ENCODE data around the gene TMEM43. TPM values are rescaled to one million over a fixed set of nuclear protein-coding genes. Genes with fewer than 3 reads are reported as not detected.
A peak's percentile ranks its signal among the peaks of the same experiment; 100 is the strongest.
"Not testable (repeated sequence)": the region's sequence is repeated elsewhere in the genome, so short reads cannot be mapped to it uniquely, and the experiment has no call there.

Gene TMEM43
- 10 to 100 TPM; 23.1 to 57.9 (median 37.5) TPM for polyA plus RNA-seq

DNA sequence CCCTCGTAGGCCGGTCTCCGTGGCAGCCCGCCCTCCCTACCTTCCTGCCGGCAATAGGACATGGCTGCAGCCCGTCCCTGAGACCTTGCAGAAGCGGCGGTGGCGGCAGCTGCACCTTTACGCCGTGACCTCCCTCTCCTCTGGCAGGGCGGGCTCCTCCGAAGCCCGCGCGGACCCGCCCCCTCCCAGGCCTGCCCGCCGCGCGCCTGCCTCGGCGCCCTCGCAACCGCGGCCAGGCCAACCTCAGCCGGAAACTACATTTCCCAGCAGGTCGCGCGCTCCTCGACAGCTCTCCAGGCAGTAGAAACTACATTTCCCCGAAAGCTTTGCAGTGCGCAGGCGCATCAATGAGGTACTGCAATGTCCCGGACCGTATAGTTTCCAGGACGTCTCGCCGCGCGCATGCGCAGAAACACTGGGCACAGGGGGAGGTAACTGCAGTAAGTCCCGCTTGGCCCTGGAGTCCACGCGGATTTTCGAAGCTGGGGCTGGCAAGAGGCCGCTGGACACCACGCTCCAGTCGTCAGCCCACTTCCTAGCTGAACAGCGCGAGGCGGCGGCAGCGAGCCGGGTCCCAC is at the start of gene TMEM43, which contains the start of gene CHCHD4:
Gene TMEM43 (plus strand): TSS at position 438 of the 578 bp plus-strand sequence. CDS start 142 bp downstream, outside the sequence.
Gene CHCHD4 (minus strand): TSS at position 256 of the 578 bp plus-strand sequence. CDS start 194 bp downstream, at position 62.
- peak within 1 kb of the TSS; percentile 89 for H3K27ac ChIP-seq (ENCODE audit: low read depth, low read length)
- 0% methylated on average over 52 to 55 of the region's 55 CpGs for WGBS, 3 donors

DNA sequence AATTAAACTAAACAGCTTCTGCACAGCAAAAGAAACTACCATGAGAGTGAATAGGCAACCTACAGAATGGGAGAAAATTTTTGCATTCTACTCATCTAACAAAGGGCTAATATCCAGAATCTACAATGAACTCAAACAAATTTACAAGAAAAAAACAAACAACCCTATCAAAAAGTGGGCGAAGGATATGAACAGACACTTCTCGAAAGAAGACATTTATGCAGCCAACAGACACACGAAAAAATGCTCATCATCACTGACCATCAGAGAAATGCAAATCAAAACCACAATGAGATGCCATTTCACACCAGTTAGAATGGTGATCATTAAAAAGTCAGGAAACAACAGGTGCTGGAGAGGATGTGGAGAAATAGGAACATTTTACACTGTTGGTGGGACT is 49.6 kb upstream of the TMEM43 start:
- 77 to 88% (median 83%) methylated on average over 3 of the region's 3 CpGs for WGBS, 3 donors
- H3K27ac ChIP-seq (ENCODE audit: low read depth, low read length) = not testable (repeated sequence)

- H3K27ac ChIP-seq (ENCODE audit: low read depth, low read length) = no peak overlapping the region
- WGBS, 3 donors = 93 to 95% (median 94%) methylated on average over 1 of the region's 1 CpG
These were observed 47.5 kb upstream of the TMEM43 start for GRCh38 chr3:14077310-14077709.

- 83 to 87% (median 85%) methylated on average over 5 of the region's 5 CpGs for WGBS, 3 donors
- no peak overlapping the region for H3K27ac ChIP-seq (ENCODE audit: low read depth, low read length)
These were observed 42.7 kb upstream of the TMEM43 start for GRCh38 chr3:14082108-14082657.

DNA sequence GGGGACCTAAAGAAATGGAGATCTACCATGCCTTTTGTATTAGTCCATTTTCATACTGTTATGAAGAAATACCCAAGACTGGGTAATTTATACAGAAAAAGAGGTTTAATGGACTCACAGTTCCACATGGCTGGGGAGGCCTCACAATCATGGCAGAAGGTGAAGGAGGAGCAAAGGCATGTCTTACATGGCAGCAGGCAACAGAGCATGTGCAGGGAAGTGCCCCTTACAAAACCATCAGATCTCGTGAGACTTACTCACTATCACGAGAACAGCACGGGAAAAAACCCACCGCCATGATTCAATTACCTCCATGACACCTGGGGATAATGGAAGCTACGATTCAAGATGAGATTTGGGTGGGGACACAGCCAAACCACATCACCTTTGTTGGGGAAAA is 37.4 kb upstream of the TMEM43 start:
- 82 to 85% (median 84%) methylated on average over 5 of the region's 5 CpGs for WGBS, 3 donors

GRCh38 chr3:14091959-14092358 is 32.9 kb upstream of the TMEM43 start:
- WGBS, 3 donors = 80 to 83% (median 83%) methylated on average over 2 to 3 of the region's 5 CpGs
- not testable (repeated sequence) for H3K27ac ChIP-seq (ENCODE audit: low read depth, low read length)

More for the DNA sequence above, 37.4 kb upstream of the TMEM43 start:
- H3K27ac ChIP-seq (ENCODE audit: low read depth, low read length) = not testable (repeated sequence)

GRCh38 chr3:14092464-14092863 is 32.4 kb upstream of the TMEM43 start:
- WGBS, 3 donors = 83 to 90% (median 89%) methylated on average over 2 of the region's 2 CpGs
- no peak overlapping the region for H3K27ac ChIP-seq (ENCODE audit: low read depth, low read length)

DNA sequence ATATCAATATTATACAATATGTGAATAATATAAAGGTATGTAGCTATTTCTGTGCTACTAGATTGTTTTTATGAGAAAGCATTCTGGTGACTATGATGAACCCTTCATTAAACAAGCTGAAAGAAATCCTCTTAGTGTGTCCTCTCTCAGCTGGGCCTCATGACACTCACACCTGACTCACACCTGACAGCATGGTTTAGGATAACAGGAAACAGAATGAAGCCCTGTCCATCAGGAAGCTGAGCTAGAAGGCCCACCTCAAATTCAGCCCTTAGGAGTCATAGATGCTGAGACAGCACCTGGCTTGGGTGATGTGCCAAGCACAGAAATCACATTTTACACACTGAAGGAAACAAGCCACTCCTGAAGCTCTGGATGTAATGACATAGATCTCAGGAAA is 31.0 kb upstream of the TMEM43 start:
- H3K27ac ChIP-seq (ENCODE audit: low read depth, low read length) = no peak overlapping the region

- no peak overlapping the region for H3K27ac ChIP-seq (ENCODE audit: low read depth, low read length)
- WGBS, 3 donors = 86 to 95% (median 91%) methylated on average over 3 of the region's 3 CpGs
These were observed 28.1 kb upstream of the TMEM43 start for GRCh38 chr3:14096742-14097141.

GRCh38 chr3:14097616-14098391 is 27.0 kb upstream of the TMEM43 start:
- H3K27ac ChIP-seq (ENCODE audit: low read depth, low read length) = no peak overlapping the region
- WGBS, 3 donors = 88 to 92% (median 91%) methylated on average over 5 of the region's 5 CpGs

DNA sequence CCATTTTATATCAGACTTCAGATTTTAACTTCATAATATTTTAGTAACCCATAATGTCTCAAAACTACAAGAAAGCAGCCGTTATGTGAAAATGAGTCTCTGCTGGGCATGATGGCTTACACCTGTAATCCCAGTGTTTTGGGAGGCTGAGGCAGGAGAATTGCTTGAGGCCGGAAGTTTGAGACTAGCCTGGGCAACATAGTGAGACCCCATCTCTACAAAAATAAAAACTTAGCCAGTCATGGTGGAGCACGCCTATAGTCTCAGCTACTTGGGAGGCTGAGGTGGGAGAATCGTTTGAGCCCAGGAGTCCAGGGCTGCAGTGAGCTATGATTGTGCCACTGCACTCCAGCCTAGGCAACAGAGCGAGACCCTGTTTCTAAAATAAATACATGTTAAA is 15.0 kb upstream of the TMEM43 start:
- not testable (repeated sequence) for H3K27ac ChIP-seq (ENCODE audit: low read depth, low read length)
- 97 to 99% (median 97%) methylated on average over 5 of the region's 5 CpGs for WGBS, 3 donors

DNA sequence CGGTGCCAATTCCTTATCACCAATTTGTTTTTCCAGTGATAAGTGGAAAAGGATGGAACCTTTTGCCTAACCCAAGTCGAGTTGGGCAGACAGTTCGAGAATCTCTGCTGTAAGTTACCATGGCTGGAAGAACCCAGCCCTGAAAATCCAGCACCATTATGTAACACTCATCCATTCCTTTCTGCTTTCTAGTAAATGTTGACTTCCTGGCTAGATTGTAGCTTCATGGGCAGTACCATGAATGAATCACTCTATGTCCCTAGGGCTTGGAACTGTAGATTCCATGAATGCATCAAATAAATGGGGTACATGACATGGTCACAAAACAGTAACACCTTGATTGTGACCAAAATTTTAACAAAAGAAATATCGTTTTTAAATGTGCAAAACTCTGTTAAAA is 14.2 kb upstream of the TMEM43 start:
- H3K27ac ChIP-seq (ENCODE audit: low read depth, low read length) = no peak overlapping the region
- WGBS, 3 donors = 63 to 95% (median 93%) methylated on average over 4 of the region's 4 CpGs

- H3K27ac ChIP-seq (ENCODE audit: low read depth, low read length) = no peak overlapping the region
- 88 to 93% (median 90%) methylated on average over 7 of the region's 7 CpGs for WGBS, 3 donors
These were observed 10.8 kb upstream of the TMEM43 start for GRCh38 chr3:14113965-14114635.

GRCh38 chr3:14117468-14118399 is 7.1 kb upstream of the TMEM43 start:
- no peak overlapping the region for H3K27ac ChIP-seq (ENCODE audit: low read depth, low read length)
- 87 to 91% (median 91%) methylated on average over 10 of the region's 10 CpGs for WGBS, 3 donors

- WGBS, 3 donors = 43 to 63% (median 61%) methylated on average over 13 of the region's 13 CpGs
- H3K27ac ChIP-seq (ENCODE audit: low read depth, low read length) = no peak overlapping the region
These were observed 6.2 kb upstream of the TMEM43 start for GRCh38 chr3:14118400-14119381.

GRCh38 chr3:14119651-14120050 is 5.2 kb upstream of the TMEM43 start:
- 84 to 87% (median 85%) methylated on average over 2 of the region's 2 CpGs for WGBS, 3 donors
- no peak overlapping the region for H3K27ac ChIP-seq (ENCODE audit: low read depth, low read length)

All from adipose tissue (tissue), 3 donors.